Mesenchymal stem cell (in vitro differentiated cells and primary cell): Measurements from ENCODE around the gene CS.

Experiments
- DNase-seq: peaks from one replicate; pipeline ENCODE4 v3.0.0-alpha.2; 2013
- H2AFZ ChIP-seq: one replicate; pipeline ENCODE4 v1.6.1; 2013; ENCODE audit warnings: low read depth, mild to moderate bottlenecking, control low read depth, inconsistent platforms, low read length, moderate library complexity
- H2AK5ac ChIP-seq: 2 replicates; pipeline ENCODE4 v1.6.1; 2013; ENCODE audit warnings: low read length, moderate library complexity, mild to moderate bottlenecking, inconsistent platforms; ENCODE audit not compliant: severe bottlenecking
- H2BK120ac ChIP-seq: one replicate; pipeline ENCODE4 v1.6.1; 2013; ENCODE audit warnings: low read depth, mild to moderate bottlenecking, inconsistent platforms, low read length, moderate library complexity
- H2BK12ac ChIP-seq, 2 experiments: one replicate each; pipeline ENCODE4 v1.6.1; 2013; ENCODE audit warnings: inconsistent platforms in 2 of 2, low read length in 2 of 2, mild to moderate bottlenecking in 2 of 2, moderate library complexity in 2 of 2, control low read depth in 1 of 2
- H2BK15ac ChIP-seq: one replicate; pipeline ENCODE4 v1.6.1; 2013; ENCODE audit warnings: mild to moderate bottlenecking, low read depth, inconsistent platforms; ENCODE audit not compliant: poor library complexity, severe bottlenecking
- H2BK5ac ChIP-seq: 2 replicates; pipeline ENCODE4 v1.6.1; 2013; ENCODE audit warnings: low read depth, mild to moderate bottlenecking, low read length, control low read depth, inconsistent platforms; ENCODE audit not compliant: poor library complexity, severe bottlenecking
- H3K14ac ChIP-seq, 2 experiments: one replicate each; pipeline ENCODE4 v1.6.1; 2013; ENCODE audit warnings: inconsistent platforms in 2 of 2, low read length in 2 of 2, control low read depth in 1 of 2, mild to moderate bottlenecking in 1 of 2, moderate library complexity in 1 of 2
- H3K18ac ChIP-seq, 2 experiments: one replicate each; pipeline ENCODE4 v1.6.1; 2013; ENCODE audit warnings: inconsistent platforms in 2 of 2, low read length in 2 of 2, control low read depth in 1 of 2, low read depth in 1 of 2, mild to moderate bottlenecking in 1 of 2
- H3K23ac ChIP-seq, 2 experiments: one replicate each; pipeline ENCODE4 v1.6.1; 2013; ENCODE audit warnings: inconsistent platforms in 2 of 2, low read length in 2 of 2, mild to moderate bottlenecking in 2 of 2, moderate library complexity in 2 of 2, control low read depth in 1 of 2
- H3K27ac ChIP-seq: 2 replicates; pipeline ENCODE4 v1.5.1; 2013; ENCODE audit warnings: mild to moderate bottlenecking, moderate library complexity, low read length, control low read depth, inconsistent platforms; ENCODE audit not compliant: poor library complexity, severe bottlenecking
- H3K27me3 ChIP-seq, 2 experiments: 2 replicates each; pipeline versions ENCODE4 v1.6.1 to v1.7.0; 2013; ENCODE audit warnings: low read length in 2 of 2, mild to moderate bottlenecking in 2 of 2, moderate library complexity in 2 of 2, control low read depth in 1 of 2, inconsistent platforms in 1 of 2; ENCODE audit not compliant: control insufficient read depth in 1 of 2, insufficient read depth in 1 of 2
- H3K36me3 ChIP-seq, 2 experiments: 2 replicates each; pipeline versions ENCODE4 v1.6.1 to v1.7.0; 2013; ENCODE audit warnings: low read length in 2 of 2, control low read depth in 1 of 2, inconsistent platforms in 1 of 2, low read depth in 1 of 2, mild to moderate bottlenecking in 1 of 2; ENCODE audit not compliant: insufficient read depth in 2 of 2, control insufficient read depth in 1 of 2
- H3K4ac ChIP-seq, 2 experiments: one replicate each; pipeline ENCODE4 v1.6.1; 2013; ENCODE audit warnings: inconsistent platforms in 2 of 2, low read length in 2 of 2, mild to moderate bottlenecking in 2 of 2, moderate library complexity in 2 of 2, control low read depth in 1 of 2, low read depth in 1 of 2
- H3K4me1 ChIP-seq: 2 replicates; pipeline ENCODE4 v1.6.1; 2013; ENCODE audit warnings: low read depth, low read length, control low read depth; ENCODE audit not compliant: control insufficient read depth, insufficient read depth
- H3K4me2 ChIP-seq: 2 replicates; pipeline ENCODE4 v1.6.1; 2013; ENCODE audit warnings: low read length, mild to moderate bottlenecking, inconsistent platforms; ENCODE audit not compliant: poor library complexity, severe bottlenecking
- H3K4me3 ChIP-seq, 2 experiments: 2 replicates each; pipeline versions ENCODE4 v1.5.1 to v1.7.0; 2013; ENCODE audit warnings: low read length in 2 of 2, mild to moderate bottlenecking in 2 of 2, control low read depth in 1 of 2, low read depth in 1 of 2; ENCODE audit not compliant: insufficient read depth in 1 of 2
- H3K79me1 ChIP-seq: replicated peaks from 2 replicates; pipeline ENCODE4 v1.6.1; 2013; ENCODE audit warnings: mild to moderate bottlenecking, control low read depth, low read length, inconsistent platforms; ENCODE audit not compliant: poor library complexity, severe bottlenecking
- H3K9ac ChIP-seq: 2 replicates; pipeline ENCODE4 v1.7.0; 2013; ENCODE audit warnings: mild to moderate bottlenecking, low read length, moderate library complexity
- H3K9me3 ChIP-seq: 2 replicates; pipeline ENCODE4 v1.7.0; 2013; ENCODE audit warnings: mild to moderate bottlenecking, low read length; ENCODE audit not compliant: control insufficient read depth
- H4K8ac ChIP-seq: one replicate; pipeline ENCODE4 v1.6.1; 2013; ENCODE audit warnings: inconsistent platforms, mild to moderate bottlenecking, low read length, moderate library complexity
- H4K91ac ChIP-seq: one replicate; pipeline ENCODE4 v1.6.1; 2013; ENCODE audit warnings: mild to moderate bottlenecking, low read length, inconsistent platforms
- WGBS: methylation state at CpG from one replicate; pipeline ENCODE4 v1.1.7; 2013; ENCODE audit warnings: mixed read lengths; 5-methylcytosine and 5-hydroxymethylcytosine counted together

Gene CS

DNA sequence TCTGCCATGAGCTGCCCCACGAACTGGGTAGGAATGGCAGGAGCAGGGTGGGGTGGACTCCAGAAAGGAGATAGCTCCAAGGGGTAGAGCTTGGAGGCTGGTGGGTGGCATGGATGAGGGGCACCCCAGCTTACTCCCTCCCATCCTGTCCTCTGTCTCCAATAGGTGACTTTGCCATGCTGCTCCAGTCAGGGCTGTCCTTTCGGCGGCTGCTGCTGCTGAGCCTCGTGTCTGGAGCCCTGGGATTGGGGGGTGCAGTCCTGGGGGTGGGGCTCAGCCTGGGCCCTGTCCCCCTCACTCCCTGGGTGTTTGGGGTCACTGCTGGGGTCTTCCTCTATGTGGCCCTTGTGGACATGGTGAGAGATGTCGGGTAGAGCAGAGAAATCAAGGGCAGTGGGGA lies 63.1 kb downstream of the CS start:
- 90% methylated on average over 5 of the region's 5 CpGs for WGBS
- no peak overlapping the region for H3K23ac ChIP-seq

DNA sequence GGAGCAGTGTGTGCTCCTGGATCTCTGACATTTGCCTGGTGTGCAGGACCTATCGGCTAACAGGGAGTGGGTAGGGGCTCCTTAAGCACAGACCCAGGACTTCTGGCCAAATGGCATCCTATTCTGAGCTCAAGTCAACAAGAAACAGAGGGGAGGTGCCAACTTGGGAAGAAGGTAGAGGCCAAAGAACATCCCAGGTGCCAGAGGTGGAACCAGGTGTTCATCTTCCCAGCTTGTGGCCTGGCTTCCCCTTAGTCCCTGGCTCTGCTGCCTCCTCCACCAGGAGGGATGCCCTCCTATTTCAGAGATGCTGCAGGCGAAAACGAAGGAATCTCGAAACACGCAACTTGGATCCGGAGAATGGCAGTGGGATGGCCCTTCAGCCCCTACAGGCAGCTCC lies 64.0 kb downstream of the CS start:
- Histone ChIP-seq H3K27me3 (no peaks in the 10 kb centered on the region), H2BK12ac (no peak overlapping the region), H2BK5ac (no peak overlapping the region), H4K8ac (no peak overlapping the region), H3K4me1 (peaks cover 8% of the 10 kb centered on the region), H3K4me3 (no peak overlapping the region), H2AK5ac (no peak overlapping the region), H3K9ac (no peak overlapping the region), H3K27ac (no peak overlapping the region), H3K4me2 (no peak overlapping the region), H3K4ac (no peak overlapping the region), H3K79me1 (peaks cover 17% of the 10 kb centered on the region), H3K14ac (no peak overlapping the region), H3K9me3 (no peaks in the 10 kb centered on the region), H2AFZ (no peak overlapping the region), H2BK120ac (no peak overlapping the region), H4K91ac (no peak overlapping the region), H2BK15ac (no peak overlapping the region), H3K23ac (no peak overlapping the region), H3K18ac (no peak overlapping the region), H3K36me3 (peaks cover 47 to 61% of the 10 kb centered on the region in 2 experiments)
- 95% methylated on average over 6 of the region's 6 CpGs for WGBS
- DNase-seq = no peak

More for the DNA sequence above, 63.1 kb downstream of the CS start:
- Histone ChIP-seq H4K8ac (no peak overlapping the region), H3K27me3 (no peaks in the 10 kb centered on the region), H3K18ac (no peak overlapping the region), H3K14ac (no peak overlapping the region), H2AK5ac (no peak overlapping the region), H2BK120ac (no peak overlapping the region), H3K9me3 (no peaks in the 10 kb centered on the region), H2BK15ac (no peak overlapping the region), H3K36me3 (peaks cover 56 to 69% of the 10 kb centered on the region in 2 experiments), H3K4ac (no peak overlapping the region), H4K91ac (no peak overlapping the region), H3K4me3 (no peak overlapping the region), H3K27ac (no peak overlapping the region), H2BK5ac (no peak overlapping the region), H2AFZ (no peak overlapping the region), H2BK12ac (peak overlapping the region in 1 of 2 experiments; percentile 13), H3K9ac (no peak overlapping the region), H3K4me1 (peaks cover 8% of the 10 kb centered on the region), H3K4me2 (no peak overlapping the region), H3K79me1 (peaks cover 25% of the 10 kb centered on the region)
- no peak for DNase-seq

DNA sequence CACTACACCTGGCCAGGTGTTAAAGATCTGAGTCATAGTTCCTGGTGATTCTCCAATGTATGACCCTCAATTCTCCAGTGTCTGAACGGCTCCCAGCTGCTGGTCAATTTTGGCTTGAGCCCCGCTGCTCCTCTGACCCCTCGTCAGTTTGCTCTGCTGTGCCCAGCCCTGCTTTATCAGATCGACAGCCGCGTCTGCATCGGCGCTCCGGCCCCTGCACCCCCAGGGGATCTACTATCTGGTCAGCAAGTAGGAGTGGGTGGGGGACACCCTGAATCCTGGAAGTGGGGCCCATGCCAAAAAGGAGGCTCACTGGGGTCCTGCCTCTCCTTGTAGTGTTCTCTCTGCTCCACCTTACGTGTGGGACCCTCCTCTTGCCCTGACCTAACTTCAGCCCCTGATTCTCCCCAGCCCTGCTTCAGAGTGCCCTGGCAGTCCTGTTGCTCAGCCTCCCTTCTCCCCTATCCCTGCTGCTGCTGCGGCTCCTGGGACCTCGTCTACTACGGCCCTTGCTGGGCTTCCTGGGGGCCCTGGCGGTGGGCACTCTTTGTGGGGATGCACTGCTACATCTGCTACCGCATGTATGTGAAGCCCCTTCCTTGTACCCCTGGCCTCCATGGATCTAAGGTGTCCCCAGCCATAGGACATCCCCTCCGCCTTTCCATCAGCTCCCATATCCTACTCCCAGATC lies 65.2 kb downstream of the CS start:
- no peak overlapping the region for H3K18ac ChIP-seq
- H3K4ac ChIP-seq = no peak overlapping the region
- 94% methylated on average over 13 of the region's 16 CpGs for WGBS
- no peaks in the 10 kb centered on the region for H3K9me3 ChIP-seq
- DNase-seq = no peak
- H3K4me3 ChIP-seq = no peak overlapping the region
- no peak overlapping the region for H3K4me2 ChIP-seq
- H3K4me1 ChIP-seq = peaks cover 11% of the 10 kb centered on the region
- H3K79me1 ChIP-seq = peaks cover 9% of the 10 kb centered on the region
- H4K91ac ChIP-seq = no peak overlapping the region
- H2BK12ac ChIP-seq = no peak overlapping the region
- no peak overlapping the region for H3K9ac ChIP-seq
- peaks cover 36 to 49% of the 10 kb centered on the region in 2 experiments for H3K36me3 ChIP-seq
- no peak overlapping the region for H3K27ac ChIP-seq
- no peak overlapping the region for H2BK120ac ChIP-seq
- H2BK5ac ChIP-seq = no peak overlapping the region
- no peak overlapping the region for H3K14ac ChIP-seq
- H4K8ac ChIP-seq = no peak overlapping the region
- no peak overlapping the region for H3K23ac ChIP-seq
- no peak overlapping the region for H2BK15ac ChIP-seq
- no peak overlapping the region for H2AK5ac ChIP-seq
- H3K27me3 ChIP-seq = no peaks in the 10 kb centered on the region
- H2AFZ ChIP-seq = no peak overlapping the region

DNA sequence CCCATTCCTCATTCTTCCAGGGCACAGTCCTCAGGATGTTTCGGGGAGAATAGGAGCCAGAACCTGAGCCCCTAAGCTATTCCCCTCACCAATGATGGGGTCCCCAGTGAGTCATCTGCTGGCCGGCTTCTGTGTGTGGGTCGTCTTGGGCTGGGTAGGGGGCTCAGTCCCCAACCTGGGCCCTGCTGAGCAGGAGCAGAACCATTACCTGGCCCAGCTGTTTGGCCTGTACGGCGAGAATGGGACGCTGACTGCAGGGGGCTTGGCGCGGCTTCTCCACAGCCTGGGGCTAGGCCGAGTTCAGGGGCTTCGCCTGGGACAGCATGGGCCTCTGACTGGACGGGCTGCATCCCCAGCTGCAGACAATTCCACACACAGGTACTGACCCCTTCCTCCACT lies 68.9 kb downstream of the CS start:
- H3K27me3 ChIP-seq = no peaks in the 10 kb centered on the region
- H2BK12ac ChIP-seq = no peak overlapping the region
- H3K4ac ChIP-seq = no peak overlapping the region
- no peak overlapping the region for H2AK5ac ChIP-seq
- H3K18ac ChIP-seq = no peak overlapping the region
- H3K9me3 ChIP-seq = no peaks in the 10 kb centered on the region
- H3K79me1 ChIP-seq = no peaks in the 10 kb centered on the region
- H2BK120ac ChIP-seq = no peak overlapping the region
- no peak overlapping the region for H4K8ac ChIP-seq
- no peak for DNase-seq
- H3K4me3 ChIP-seq = no peak overlapping the region
- no peak overlapping the region for H2AFZ ChIP-seq
- no peak overlapping the region for H2BK5ac ChIP-seq
- peaks cover 3% of the 10 kb centered on the region for H3K4me1 ChIP-seq
- H3K36me3 ChIP-seq = peaks cover 18% of the 10 kb centered on the region in 2 experiments
- no peak overlapping the region for H3K9ac ChIP-seq
- no peak overlapping the region for H3K14ac ChIP-seq
- H3K27ac ChIP-seq = no peak overlapping the region
- no peak overlapping the region for H2BK15ac ChIP-seq
- no peak overlapping the region for H3K4me2 ChIP-seq
- no peak overlapping the region for H4K91ac ChIP-seq
- no peak overlapping the region for H3K23ac ChIP-seq
- WGBS = 91% methylated on average over 11 of the region's 11 CpGs
